ENCODE data around the gene ANKRD13D. TPM values are rescaled to one million over a fixed set of nuclear protein-coding genes. Genes with fewer than 3 reads are reported as not detected.

Gene ANKRD13D
- total and polyA plus RNA-seq, 8 donors = 18.5 to 96.4 (median 36.8) TPM

GRCh38 chr11:67322049-67322448 lies 32.9 kb downstream of the ANKRD13D start:
- DNase-seq = no peak
- H3K9me3 ChIP-seq = no peaks in the 10 kb centered on the region
- TF ChIP-seq POLR2A (IDR thresholded peaks at IDR 0.05) = no peak
- no peak for TF ChIP-seq EP300 (IDR thresholded peaks at IDR 0.05)
- no peak for TF ChIP-seq POLR2AphosphoS5 (IDR thresholded peaks at IDR 0.05)
- TF ChIP-seq, protein P1, sequence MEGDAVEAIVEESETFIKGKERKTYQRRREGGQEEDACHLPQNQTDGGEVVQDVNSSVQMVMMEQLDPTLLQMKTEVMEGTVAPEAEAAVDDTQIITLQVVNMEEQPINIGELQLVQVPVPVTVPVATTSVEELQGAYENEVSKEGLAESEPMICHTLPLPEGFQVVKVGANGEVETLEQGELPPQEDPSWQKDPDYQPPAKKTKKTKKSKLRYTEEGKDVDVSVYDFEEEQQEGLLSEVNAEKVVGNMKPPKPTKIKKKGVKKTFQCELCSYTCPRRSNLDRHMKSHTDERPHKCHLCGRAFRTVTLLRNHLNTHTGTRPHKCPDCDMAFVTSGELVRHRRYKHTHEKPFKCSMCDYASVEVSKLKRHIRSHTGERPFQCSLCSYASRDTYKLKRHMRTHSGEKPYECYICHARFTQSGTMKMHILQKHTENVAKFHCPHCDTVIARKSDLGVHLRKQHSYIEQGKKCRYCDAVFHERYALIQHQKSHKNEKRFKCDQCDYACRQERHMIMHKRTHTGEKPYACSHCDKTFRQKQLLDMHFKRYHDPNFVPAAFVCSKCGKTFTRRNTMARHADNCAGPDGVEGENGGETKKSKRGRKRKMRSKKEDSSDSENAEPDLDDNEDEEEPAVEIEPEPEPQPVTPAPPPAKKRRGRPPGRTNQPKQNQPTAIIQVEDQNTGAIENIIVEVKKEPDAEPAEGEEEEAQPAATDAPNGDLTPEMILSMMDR (IDR thresholded peaks at IDR 0.05) = no peak
- 86 to 97% (median 94%) methylated on average over 3 of the region's 3 CpGs for WGBS, 5 donors
- H3K36me3 ChIP-seq = peaks cover 0 to 15% (median 3%) of the 10 kb centered on the region in 4 donors
- H3K4me1 ChIP-seq = peaks cover 11 to 35% (median 21%) of the 10 kb centered on the region in 4 donors
- intact Hi-C loops (cut with DNase I; ENCODE audit: low total_unique reads) = no loop called here
- H3K27ac ChIP-seq = no peak overlapping the region
- H3K4me3 ChIP-seq = no peak overlapping the region
- no peaks in the 10 kb centered on the region for H3K27me3 ChIP-seq

- H3K27me3 ChIP-seq = no peaks in the 10 kb centered on the region
- H3K4me1 ChIP-seq = peaks cover 5 to 28% (median 15%) of the 10 kb centered on the region in 4 donors
- no peak overlapping the region for H3K27ac ChIP-seq
- intact Hi-C loops (cut with DNase I; ENCODE audit: low total_unique reads) = no loop called here
- H3K4me3 ChIP-seq = no peak overlapping the region
- peaks cover 0 to 15% (median 3%) of the 10 kb centered on the region in 4 donors for H3K36me3 ChIP-seq
- TF ChIP-seq POLR2AphosphoS5 (IDR thresholded peaks at IDR 0.05) (no peak), POLR2A (IDR thresholded peaks at IDR 0.05) (no peak), EP300 (IDR thresholded peaks at IDR 0.05) (no peak)
- TF ChIP-seq, protein P1 (IDR thresholded peaks at IDR 0.05) = no peak
- DNase-seq = no peak
- WGBS, 5 donors = 38 to 75% (median 60%) methylated on average over 7 of the region's 7 CpGs
- no peaks in the 10 kb centered on the region for H3K9me3 ChIP-seq
Observed at GRCh38 chr11:67323526-67323925, 34.4 kb downstream of the ANKRD13D start.

GRCh38 chr11:67332081-67332691 lies 43.1 kb downstream of the ANKRD13D start:
- TF ChIP-seq POLR2AphosphoS5 (IDR thresholded peaks at IDR 0.05) = no peak
- Histone ChIP-seq H3K4me1 (no peaks in the 10 kb centered on the region), H3K9me3 (no peaks in the 10 kb centered on the region), H3K27me3 (no peaks in the 10 kb centered on the region), H3K36me3 (peaks cover 0 to 31% (median 18%) of the 10 kb centered on the region in 4 donors), H3K27ac (no peak overlapping the region), H3K4me3 (no peak overlapping the region)
- WGBS, 5 donors = 86 to 89% (median 89%) methylated on average over 6 of the region's 6 CpGs
- DNase-seq = no peak
- intact Hi-C loops (cut with DNase I; ENCODE audit: low total_unique reads) = no loop called here

DNA sequence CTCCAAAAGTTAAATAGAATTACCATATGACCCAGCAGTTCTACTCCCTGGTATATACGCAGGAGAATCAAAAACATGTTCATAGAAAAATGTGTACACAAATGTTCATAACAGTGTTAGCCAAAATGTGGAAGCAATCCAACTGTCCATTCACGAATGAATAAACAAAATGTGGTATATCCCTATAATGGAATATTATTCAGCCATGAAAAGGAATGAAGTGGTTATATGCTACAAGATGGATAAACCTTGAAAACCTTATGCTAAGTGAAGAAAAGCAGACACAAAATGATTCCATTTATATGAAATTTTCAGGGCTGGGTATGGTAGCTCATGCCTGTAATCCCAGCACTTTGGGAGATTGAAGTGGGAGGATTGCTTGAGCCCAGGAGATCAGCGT lies 48.2 kb downstream of the ANKRD13D start:
- 91 to 95% (median 93%) methylated on average over 3 of the region's 3 CpGs for WGBS, 5 donors
- no peaks in the 10 kb centered on the region for H3K27me3 ChIP-seq
- no peaks in the 10 kb centered on the region for H3K4me1 ChIP-seq
- no peak overlapping the region for H3K27ac ChIP-seq
- TF ChIP-seq POLR2A (IDR thresholded peaks at IDR 0.05) (no peak), POLR2AphosphoS5 (IDR thresholded peaks at IDR 0.05) (no peak)
- TF ChIP-seq, protein P1 (IDR thresholded peaks at IDR 0.05) = no peak
- no peak overlapping the region for H3K4me3 ChIP-seq
- H3K36me3 ChIP-seq = peaks cover 0 to 22% (median 14%) of the 10 kb centered on the region in 4 donors
- no peak for DNase-seq
- intact Hi-C loops (cut with DNase I; ENCODE audit: low total_unique reads) = no loop called here
- no peaks in the 10 kb centered on the region for H3K9me3 ChIP-seq

DNA sequence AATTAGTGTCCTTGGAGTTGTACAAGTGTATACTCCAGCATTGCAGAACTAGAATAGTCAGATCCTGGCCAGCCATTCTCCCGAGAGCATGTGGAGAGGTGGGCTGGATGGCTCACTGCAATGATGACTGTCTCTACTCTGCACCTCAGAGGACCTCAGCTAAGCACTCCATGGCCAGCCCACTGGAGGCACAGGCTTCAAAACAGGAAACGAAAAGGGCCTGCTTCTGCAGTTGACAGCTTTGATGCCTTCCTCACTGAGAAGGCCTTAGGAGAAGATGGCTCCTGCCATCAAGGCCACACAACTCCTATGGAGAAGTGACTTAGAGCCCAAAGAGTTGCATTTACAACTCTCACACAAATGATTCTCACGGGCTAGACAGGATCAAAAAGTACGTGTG lies 55.2 kb downstream of the ANKRD13D start:
- Histone ChIP-seq H3K9me3 (no peaks in the 10 kb centered on the region), H3K27me3 (no peaks in the 10 kb centered on the region), H3K4me1 (peaks cover 11 to 40% (median 22%) of the 10 kb centered on the region in 4 donors), H3K4me3 (no peak overlapping the region), H3K27ac (peak overlapping the region in 1 of 5 donors; percentile 70), H3K36me3 (no peaks in the 10 kb centered on the region)
- WGBS, 5 donors = 84 to 90% (median 86%) methylated on average over 4 of the region's 4 CpGs
- TF ChIP-seq, protein P1 (IDR thresholded peaks at IDR 0.05) = no peak
- TF ChIP-seq POLR2A (IDR thresholded peaks at IDR 0.05) (no peak), POLR2AphosphoS5 (IDR thresholded peaks at IDR 0.05) (no peak), EP300 (IDR thresholded peaks at IDR 0.05) (no peak)
- intact Hi-C loops (cut with DNase I; ENCODE audit: low total_unique reads) = no loop called here
- DNase-seq = no peak
